SK-N-SH treated with all-trans-retinoic acid at 6 μM for 48 hours (cell line): ENCODE results near the gene LMF1.

Experiments used
- BACH2 ChIP-seq: fragments of 250-450 bp; sonication (Bioruptor Pico); IDR thresholded peaks from 2 replicates; pipeline ENCODE4 v1.9.0; 2021; ENCODE audit warnings: mild to moderate bottlenecking, borderline replicate concordance
- CSDC2 ChIP-seq: fragments of 250-450 bp; sonication (Bioruptor Pico); IDR thresholded peaks from 2 replicates; pipeline ENCODE4 v1.5.0; 2020; ENCODE audit warnings: mild to moderate bottlenecking, moderate library complexity
- ISL1 ChIP-seq: fragments of 250-450 bp; sonication (Bioruptor Pico); IDR thresholded peaks from 2 replicates; pipeline ENCODE4 v2.1.2; 2022; ENCODE audit warnings: mild to moderate bottlenecking, moderate library complexity
- ZFP3 ChIP-seq: fragments of 250-450 bp; sonication (Bioruptor Pico); IDR thresholded peaks from 2 replicates; pipeline ENCODE4 v1.5.0; 2020; ENCODE audit warnings: mild to moderate bottlenecking, moderate library complexity
- ZFP30 ChIP-seq: fragments of 450-650 bp; formaldehyde crosslinking; IDR thresholded peaks from 2 replicates; pipeline ENCODE4 v1.5.0; 2022; ENCODE audit warnings: mild to moderate bottlenecking, moderate library complexity
- TF ChIP-seq, protein P1 (sequence below): fragments of 250-450 bp; sonication (Bioruptor Pico); IDR thresholded peaks from 2 replicates; pipeline ENCODE4 v1.5.1; 2020; ENCODE audit warnings: low read depth, mild to moderate bottlenecking, moderate library complexity
- TF ChIP-seq, protein P2 (sequence below): fragments of 250-450 bp; sonication (Bioruptor Pico); IDR thresholded peaks from 2 replicates; pipeline ENCODE4 v1.5.1; 2021; ENCODE audit warnings: mild to moderate bottlenecking, moderate library complexity

DNA sequence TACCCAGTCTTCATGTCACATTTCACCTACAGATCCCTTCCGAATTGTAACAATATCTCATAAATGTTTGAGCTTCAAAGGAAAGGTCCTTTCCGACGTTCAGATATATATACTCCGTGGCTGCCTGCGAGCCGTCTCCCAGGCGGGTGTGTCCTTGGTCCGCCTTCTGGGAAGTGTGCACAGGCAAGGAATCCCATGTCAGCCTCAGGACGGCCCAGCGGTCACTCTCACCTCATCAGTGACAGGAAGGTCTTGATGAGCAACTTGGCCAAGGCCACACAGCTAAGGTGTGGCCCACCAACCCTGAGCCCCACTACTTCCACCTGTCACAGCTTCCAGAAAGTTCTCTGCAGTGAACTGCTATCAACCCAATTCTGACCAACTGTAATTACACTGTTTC is 4.3 kb downstream of the LMF1 start:
- TF ChIP-seq BACH2 (CRISPR knock-in tag) (no peak), ISL1 (CRISPR knock-in tag) (no peak), ZFP30 (no peak), CSDC2 (CRISPR knock-in tag) (no peak), ZFP3 (no peak)
- TF ChIP-seq, protein P1, sequence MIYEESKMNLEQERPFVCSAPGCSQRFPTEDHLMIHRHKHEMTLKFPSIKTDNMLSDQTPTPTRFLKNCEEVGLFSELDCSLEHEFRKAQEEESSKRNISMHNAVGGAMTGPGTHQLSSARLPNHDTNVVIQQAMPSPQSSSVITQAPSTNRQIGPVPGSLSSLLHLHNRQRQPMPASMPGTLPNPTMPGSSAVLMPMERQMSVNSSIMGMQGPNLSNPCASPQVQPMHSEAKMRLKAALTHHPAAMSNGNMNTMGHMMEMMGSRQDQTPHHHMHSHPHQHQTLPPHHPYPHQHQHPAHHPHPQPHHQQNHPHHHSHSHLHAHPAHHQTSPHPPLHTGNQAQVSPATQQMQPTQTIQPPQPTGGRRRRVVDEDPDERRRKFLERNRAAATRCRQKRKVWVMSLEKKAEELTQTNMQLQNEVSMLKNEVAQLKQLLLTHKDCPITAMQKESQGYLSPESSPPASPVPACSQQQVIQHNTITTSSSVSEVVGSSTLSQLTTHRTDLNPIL, result no peak
- TF ChIP-seq, protein P2, sequence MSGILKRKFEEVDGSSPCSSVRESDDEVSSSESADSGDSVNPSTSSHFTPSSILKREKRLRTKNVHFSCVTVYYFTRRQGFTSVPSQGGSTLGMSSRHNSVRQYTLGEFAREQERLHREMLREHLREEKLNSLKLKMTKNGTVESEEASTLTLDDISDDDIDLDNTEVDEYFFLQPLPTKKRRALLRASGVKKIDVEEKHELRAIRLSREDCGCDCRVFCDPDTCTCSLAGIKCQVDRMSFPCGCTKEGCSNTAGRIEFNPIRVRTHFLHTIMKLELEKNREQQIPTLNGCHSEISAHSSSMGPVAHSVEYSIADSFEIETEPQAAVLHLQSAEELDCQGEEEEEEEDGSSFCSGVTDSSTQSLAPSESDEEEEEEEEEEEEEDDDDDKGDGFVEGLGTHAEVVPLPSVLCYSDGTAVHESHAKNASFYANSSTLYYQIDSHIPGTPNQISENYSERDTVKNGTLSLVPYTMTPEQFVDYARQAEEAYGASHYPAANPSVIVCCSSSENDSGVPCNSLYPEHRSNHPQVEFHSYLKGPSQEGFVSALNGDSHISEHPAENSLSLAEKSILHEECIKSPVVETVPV, result no peak
